GM12878 (cell line): ENCODE measurements around the gene CFAP65. TPM values are rescaled to one million over a fixed set of nuclear protein-coding genes. Genes with fewer than 3 reads are reported as not detected.

ENCODE experiments used
- ATAC-seq: fragments of 200-7000 bp; cut with Tn5 transposase; 3 replicates; pipeline ENCODE4 v1.9.1; 2020; ENCODE audit warnings: mild to moderate bottlenecking, moderate library complexity
- BruUV-seq: library from RNA; stranded (reverse); fragments of 400-500 nt; replicated peaks from 2 replicates; lab custom pipeline; 2021; lab: Mats Ljungman, UMichigan
- CTCF ChIA-PET: fragments of 300-600 bp; sonication (Branson Sonifier 250); formaldehyde crosslinking; extraction: SDS; loops from one replicate; lab custom pipeline; 2021; ENCODE audit warnings: inconsistent platforms; lab: Yijun Ruan, JAX
- POLR2A ChIA-PET: fragments of 350-600 bp; formaldehyde crosslinking; extraction: SDS; loops from one replicate; lab custom pipeline; 2021; ENCODE audit warnings: inconsistent platforms; lab: Charles Lee
- RAD21 ChIA-PET: fragments of 300-600 bp; sonication (Branson Sonifier 250); formaldehyde crosslinking; loops from one replicate; lab custom pipeline; 2023; ENCODE audit warnings: antibody characterized with exemption; ENCODE audit not compliant: unreplicated experiment; lab: Charles Lee
- SMC1A ChIA-PET: fragments of 300-600 bp; sonication (Branson Sonifier 250); formaldehyde crosslinking; loops from one replicate; lab custom pipeline; 2023; ENCODE audit not compliant: unreplicated experiment, uncharacterized antibody; lab: Charles Lee
- DNase-seq: peaks from one replicate; pipeline ENCODE4 v3.0.0-alpha.2; 2011; ENCODE audit warnings: low read depth, low spot score
- FAIRE-seq: peaks from 3 replicates; lab custom pipeline; 2011; peaks lifted over from hg19 to GRCh38; lab: Jason Lieb, UNC
- H2AFZ ChIP-seq: 2 replicates; pipeline ENCODE4 v1.6.0; 2011; ENCODE audit warnings: low read depth, low read length, control low read depth; ENCODE audit not compliant: control insufficient read depth
- H3K27ac ChIP-seq: 2 replicates; pipeline ENCODE4 v1.5.1; 2011; ENCODE audit warnings: control low read depth; ENCODE audit not compliant: control insufficient read depth, insufficient read depth
- H3K27me3 ChIP-seq, 2 experiments: replicated peaks in 1 of 2; 2 replicates each; pipeline versions ENCODE4 v1.6.0 to v1.6.1; 2011; ENCODE audit warnings: low read length in 1 of 2; ENCODE audit not compliant: control insufficient read depth in 2 of 2, insufficient read depth in 2 of 2
- H3K36me3 ChIP-seq, 2 experiments: 2 replicates each; pipeline ENCODE4 v1.5.1; 2011; ENCODE audit warnings: low read length in 1 of 2; ENCODE audit not compliant: control insufficient read depth in 2 of 2, insufficient read depth in 2 of 2
- H3K4me1 ChIP-seq: 2 replicates; pipeline ENCODE4 v1.6.1; 2011; ENCODE audit warnings: mild to moderate bottlenecking, low read length, moderate library complexity, mixed read lengths; ENCODE audit not compliant: control insufficient read depth, insufficient read depth
- H3K4me2 ChIP-seq: 2 replicates; pipeline ENCODE4 v1.6.0; 2011; ENCODE audit warnings: control low read depth; ENCODE audit not compliant: control insufficient read depth, insufficient read depth
- H3K4me3 ChIP-seq: fragments of 200-600 bp; sonication (generic); 2 replicates; pipeline ENCODE4 v1.5.1; 2016
- H3K79me2 ChIP-seq: 2 replicates; pipeline ENCODE4 v1.6.0; 2011; ENCODE audit warnings: low read length; ENCODE audit not compliant: control insufficient read depth, insufficient read depth
- H3K9ac ChIP-seq: 2 replicates; pipeline ENCODE4 v1.8.0; 2011; ENCODE audit warnings: low read length, control low read depth, mixed read lengths; ENCODE audit not compliant: control insufficient read depth, insufficient read depth
- H3K9me3 ChIP-seq: replicated peaks from 3 replicates; pipeline ENCODE4 v1.5.1; 2011; ENCODE audit warnings: mild to moderate bottlenecking, low read length; ENCODE audit not compliant: control insufficient read depth, insufficient read depth
- H4K20me1 ChIP-seq: 2 replicates; pipeline ENCODE4 v1.6.0; 2011; ENCODE audit not compliant: control insufficient read depth, insufficient read depth
- ATF7 ChIP-seq: fragments of 450-650 bp; IDR thresholded peaks from 2 replicates; pipeline ENCODE4 v1.6.1; 2016; ENCODE audit warnings: low read depth, mild to moderate bottlenecking
- BMI1 ChIP-seq: fragments of 450-650 bp; IDR thresholded peaks from 2 replicates; pipeline ENCODE4 v1.6.1; 2016; ENCODE audit warnings: mild to moderate bottlenecking, moderate library complexity, borderline replicate concordance
- BRCA1 ChIP-seq: IDR thresholded peaks from 2 replicates; pipeline ENCODE4 v1.6.1; 2011; ENCODE audit warnings: low read depth, low read length, improper control_type of control experiment
- CBFB ChIP-seq: IDR thresholded peaks from 2 replicates; pipeline ENCODE4 v1.6.1; 2016; ENCODE audit warnings: antibody characterized with exemption, low read depth
- CHD4 ChIP-seq: fragments of 200-600 bp; sonication (generic); IDR thresholded peaks from 2 replicates; pipeline ENCODE4 v1.6.1; 2016; ENCODE audit warnings: mild to moderate bottlenecking
- DPF2 ChIP-seq: fragments of 450-650 bp; IDR thresholded peaks from 2 replicates; pipeline ENCODE4 v1.6.1; 2017; ENCODE audit warnings: mild to moderate bottlenecking
- EZH2 ChIP-seq: IDR thresholded peaks from 2 replicates; pipeline ENCODE4 v1.6.1; 2012; ENCODE audit warnings: low read depth, mild to moderate bottlenecking, control low read depth, inconsistent platforms, low read length, borderline replicate concordance; ENCODE audit not compliant: control insufficient read depth
- FOXM1 ChIP-seq: IDR thresholded peaks from 2 replicates; pipeline ENCODE4 v1.6.1; 2012; ENCODE audit warnings: low read depth, mild to moderate bottlenecking, inconsistent platforms, low read length, moderate library complexity
- POLR2AphosphoS5 ChIP-seq: IDR thresholded peaks from 2 replicates; pipeline ENCODE4 v1.6.1; 2011; ENCODE audit warnings: mild to moderate bottlenecking, low read length, inconsistent platforms
- SMC3 ChIP-seq: IDR thresholded peaks from 2 replicates; pipeline ENCODE4 v1.6.1; 2011; ENCODE audit warnings: low read length, improper control_type of control experiment, borderline replicate concordance
- SP1 ChIP-seq: IDR thresholded peaks from one replicate; pipeline ENCODE4 v1.6.1; 2011; ENCODE audit warnings: low read depth, low read length
- SUZ12 ChIP-seq: fragments of 200-600 bp; sonication (generic); IDR thresholded peaks from one replicate; pipeline ENCODE4 v1.6.1; 2018; ENCODE audit warnings: antibody characterized with exemption, mild to moderate bottlenecking; ENCODE audit not compliant: unreplicated experiment
- TAF1 ChIP-seq: IDR thresholded peaks from 2 replicates; pipeline ENCODE4 v1.6.1; 2011; ENCODE audit warnings: mild to moderate bottlenecking, low read depth, low read length, borderline replicate concordance
- TARDBP ChIP-seq: IDR thresholded peaks from 2 replicates; pipeline ENCODE4 v1.6.1; 2016; ENCODE audit warnings: borderline replicate concordance
- ZNF207 ChIP-seq: fragments of 450-650 bp; IDR thresholded peaks from 2 replicates; pipeline ENCODE4 v1.6.1; 2014; ENCODE audit warnings: antibody characterized with exemption, mild to moderate bottlenecking, borderline replicate concordance
- ZSCAN29 ChIP-seq: fragments of 450-650 bp; IDR thresholded peaks from 2 replicates; pipeline ENCODE4 v1.6.1; 2017; ENCODE audit warnings: mild to moderate bottlenecking, moderate library complexity
- WGBS: methylation state at CpG from one replicate; pipeline ENCODE4 v1.1.6; 2016; ENCODE audit warnings: low lambda C conversion rate; ENCODE audit not compliant: insufficient replicate concordance, insufficient coverage; ENCODE audit errors: missing lambda C conversion rate; 5-methylcytosine and 5-hydroxymethylcytosine counted together
- in situ Hi-C: fragments of 300-500 bp; cut with MboI; formaldehyde crosslinking; loops from 9 replicates; pipeline ENCODE4 v1.14.3; 2018; ENCODE audit warnings: mixed read lengths
- intact Hi-C: fragments of 100-400 bp; cut with micrococcal nuclease; formaldehyde crosslinking; loops from one replicate; pipeline ENCODE4 v1.14.2; 2022; ENCODE audit not compliant: unreplicated experiment
- polyA plus RNA-seq, 11 experiments: library from polyadenylated mRNA; depleted of rRNA in 4 of 11; unstranded in 6 of 11; stranded (reverse) in 5 of 11; fragments of >200 nt; fragmentation: Nextera tagmentation in 4 of 11; fragmentation: Illumina TruSeq in 1 of 11; extraction: Ambion mirVana in 4 of 11; extraction: Trizol in 1 of 11; gene quantifications; 1 replicate in 1 of 11; 2 replicates in 10 of 11; pipeline versions ENCODE4 v1.2.1 to v1.2.3, GENCODE V29; 2011 to 2016; ENCODE audit warnings: inconsistent platforms in 2 of 11, missing spikeins in 2 of 11, low read depth in 1 of 11
- total RNA-seq, 4 experiments: library from RNA; depleted of rRNA in 3 of 4; stranded (reverse); fragments of >200 nt in 3 of 4; fragmentation: Illumina TruSeq in 1 of 4; extraction: Trizol in 1 of 4; gene quantifications; 2 replicates each; pipeline versions ENCODE4 v1.2.1 to v1.2.3, GENCODE V29; 2013 to 2021
- TF ChIP-seq, protein P1 (sequence below): fragments of 450-650 bp; IDR thresholded peaks from 2 replicates; pipeline ENCODE4 v1.6.1; 2017; ENCODE audit warnings: borderline replicate concordance
- TF ChIP-seq, protein P2 (sequence below): fragments of 450-650 bp; IDR thresholded peaks from 2 replicates; pipeline ENCODE4 v1.6.1; 2018; ENCODE audit warnings: mild to moderate bottlenecking, low read depth, moderate library complexity; ENCODE audit not compliant: partially characterized antibody

Gene CFAP65
- total and polyA plus RNA-seq, 10 of the 15 experiments (the other 5 are each of a cell fraction or from before 2014, with no cell fraction given), result not detected

DNA sequence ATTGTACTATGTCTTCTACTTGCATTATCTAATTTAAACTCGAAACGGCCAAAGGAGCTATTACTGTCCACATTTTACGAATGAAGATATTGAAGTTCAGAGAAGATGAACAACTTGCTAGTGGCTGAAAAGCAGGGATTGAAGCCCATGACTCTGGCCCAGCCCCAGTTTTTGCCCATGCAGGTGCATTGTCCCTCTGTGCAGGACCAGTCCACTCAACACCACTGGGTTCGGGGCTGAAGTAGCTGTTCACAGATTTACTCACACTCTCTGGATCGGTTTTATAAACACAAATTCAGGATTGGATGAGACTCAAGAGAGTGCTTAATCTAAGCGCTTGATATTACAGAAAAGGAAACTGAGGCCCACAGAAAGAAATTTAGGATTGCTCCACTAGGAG lies 20.8 kb upstream of the CFAP65 start (continued):
- TF ChIP-seq ATF7 (no peak), TARDBP (no peak), CHD4 (no peak), FOXM1 (no peak), TAF1 (no peak), ZNF207 (no peak), BRCA1 (no peak)
- TF ChIP-seq, protein P1, sequence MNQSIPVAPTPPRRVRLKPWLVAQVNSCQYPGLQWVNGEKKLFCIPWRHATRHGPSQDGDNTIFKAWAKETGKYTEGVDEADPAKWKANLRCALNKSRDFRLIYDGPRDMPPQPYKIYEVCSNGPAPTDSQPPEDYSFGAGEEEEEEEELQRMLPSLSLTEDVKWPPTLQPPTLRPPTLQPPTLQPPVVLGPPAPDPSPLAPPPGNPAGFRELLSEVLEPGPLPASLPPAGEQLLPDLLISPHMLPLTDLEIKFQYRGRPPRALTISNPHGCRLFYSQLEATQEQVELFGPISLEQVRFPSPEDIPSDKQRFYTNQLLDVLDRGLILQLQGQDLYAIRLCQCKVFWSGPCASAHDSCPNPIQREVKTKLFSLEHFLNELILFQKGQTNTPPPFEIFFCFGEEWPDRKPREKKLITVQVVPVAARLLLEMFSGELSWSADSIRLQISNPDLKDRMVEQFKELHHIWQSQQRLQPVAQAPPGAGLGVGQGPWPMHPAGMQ, result no peak

DNA sequence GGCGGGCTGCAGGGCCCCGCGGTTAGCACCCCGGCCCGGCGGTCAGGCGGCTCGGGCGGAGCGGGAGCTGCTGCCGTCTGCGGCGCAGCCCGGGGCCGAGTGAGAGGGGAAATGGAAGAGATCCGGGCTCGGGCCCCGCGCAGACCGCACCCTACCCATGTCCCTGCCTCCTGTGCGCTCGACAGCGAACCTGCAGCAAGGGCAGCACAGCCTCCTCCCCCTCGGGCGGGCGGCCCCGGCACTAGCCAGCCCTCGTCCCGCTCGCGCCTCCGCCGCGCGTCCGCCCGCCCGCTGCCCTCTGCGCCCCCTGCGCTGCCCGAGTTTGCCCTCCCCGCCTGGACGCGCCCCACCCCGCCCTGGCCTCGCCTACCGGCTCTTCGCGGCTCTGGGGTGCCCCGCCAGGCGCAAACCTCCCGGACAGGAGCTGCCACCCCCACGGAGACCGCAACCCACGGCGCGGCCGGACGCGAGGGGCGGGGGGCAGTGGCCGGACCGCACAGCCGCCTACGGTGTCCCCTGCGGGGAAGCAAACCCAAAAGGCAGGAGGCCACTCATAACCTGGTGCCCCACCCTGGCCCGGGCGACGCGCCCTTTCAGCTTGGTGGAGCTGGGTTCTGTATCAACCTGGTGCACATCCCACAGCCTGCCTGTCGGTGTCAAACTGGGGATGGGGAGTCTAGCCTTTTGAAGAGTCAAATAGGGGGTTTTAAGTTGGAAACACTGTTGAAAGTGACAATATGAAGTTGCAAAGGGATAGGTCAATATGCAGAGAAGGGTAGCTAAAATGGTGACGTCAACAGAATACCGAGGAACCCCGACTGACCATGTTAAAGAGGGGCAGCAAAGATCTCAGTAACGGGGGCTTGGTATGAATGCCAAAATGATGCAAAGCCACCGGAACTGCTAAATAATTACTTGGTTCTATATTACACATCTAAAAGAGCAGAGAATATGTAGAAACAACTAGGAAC lies 19.8 kb upstream of the CFAP65 start, which contains the start of gene IHH:
TSS of gene IHH (minus strand) at position 101 of the 971 bp plus-strand sequence. CDS start 454 bp downstream, outside the sequence.
- no peak for FAIRE-seq
- TF ChIP-seq ZSCAN29, result no peak
- no peak for TF ChIP-seq POLR2AphosphoS5
- 0 out of 2 replicates have a peak, but pooled peaks have one; percentile 23 for TF ChIP-seq EZH2
- TF ChIP-seq SUZ12, result peak; percentile 98
- no peak for TF ChIP-seq DPF2
- TF ChIP-seq BMI1, result no peak
- TF ChIP-seq, protein P2, sequence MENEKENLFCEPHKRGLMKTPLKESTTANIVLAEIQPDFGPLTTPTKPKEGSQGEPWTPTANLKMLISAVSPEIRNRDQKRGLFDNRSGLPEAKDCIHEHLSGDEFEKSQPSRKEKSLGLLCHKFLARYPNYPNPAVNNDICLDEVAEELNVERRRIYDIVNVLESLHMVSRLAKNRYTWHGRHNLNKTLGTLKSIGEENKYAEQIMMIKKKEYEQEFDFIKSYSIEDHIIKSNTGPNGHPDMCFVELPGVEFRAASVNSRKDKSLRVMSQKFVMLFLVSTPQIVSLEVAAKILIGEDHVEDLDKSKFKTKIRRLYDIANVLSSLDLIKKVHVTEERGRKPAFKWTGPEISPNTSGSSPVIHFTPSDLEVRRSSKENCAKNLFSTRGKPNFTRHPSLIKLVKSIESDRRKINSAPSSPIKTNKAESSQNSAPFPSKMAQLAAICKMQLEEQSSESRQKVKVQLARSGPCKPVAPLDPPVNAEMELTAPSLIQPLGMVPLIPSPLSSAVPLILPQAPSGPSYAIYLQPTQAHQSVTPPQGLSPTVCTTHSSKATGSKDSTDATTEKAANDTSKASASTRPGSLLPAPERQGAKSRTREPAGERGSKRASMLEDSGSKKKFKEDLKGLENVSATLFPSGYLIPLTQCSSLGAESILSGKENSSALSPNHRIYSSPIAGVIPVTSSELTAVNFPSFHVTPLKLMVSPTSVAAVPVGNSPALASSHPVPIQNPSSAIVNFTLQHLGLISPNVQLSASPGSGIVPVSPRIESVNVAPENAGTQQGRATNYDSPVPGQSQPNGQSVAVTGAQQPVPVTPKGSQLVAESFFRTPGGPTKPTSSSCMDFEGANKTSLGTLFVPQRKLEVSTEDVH, result no peak
- TF ChIP-seq SMC3, result no peak
- TF ChIP-seq CBFB, result no peak
- no peak for TF ChIP-seq SP1

More for the DNA sequence above, 19.8 kb upstream of the CFAP65 start, which contains the start of gene IHH:
- H3K4me2 ChIP-seq, result no peak within 1 kb of the TSS
- H3K9ac ChIP-seq, result no peak within 1 kb of the TSS
- no peaks in the 10 kb centered on the region for H4K20me1 ChIP-seq
- peaks cover 23 to 26% of the 10 kb centered on the region in 2 experiments for H3K27me3 ChIP-seq
- no peaks in the 10 kb centered on the region for H3K9me3 ChIP-seq
- no peaks in the 10 kb centered on the region for H3K79me2 ChIP-seq
- ATAC-seq, result no peak
- in situ Hi-C loops (loop anchor here (5.0 kb wide), 1 partner anchor 56 kb away; no protein-coding TSS in a partner anchor), intact Hi-C loops (loop anchor here (5.0 kb wide), 1 partner anchor 41 kb away; no protein-coding TSS in a partner anchor)
- H3K4me3 ChIP-seq, result no peak within 1 kb of the TSS
- no TSS peak for BruUV-seq
- H3K36me3 ChIP-seq, result no peaks in the 10 kb centered on the region
- no peaks in the 10 kb centered on the region for H3K4me1 ChIP-seq
- no peak within 1 kb of the TSS for H3K27ac ChIP-seq
- RAD21 ChIA-PET, result interaction anchor here (1.0 to 2.3 kb wide), 2 partner anchors 11 to 94 kb away, joined by 3 to 6 read pairs; no protein-coding TSS in a partner anchor
- no peak for DNase-seq
- whole genome bisulfite sequencing, result 4% methylated on average over 58 of the region's 76 CpGs
- CTCF ChIA-PET, result interaction anchor here (0.9 to 3.3 kb wide), 5 partner anchors 12 to 60 kb away, joined by 3 to 30 read pairs (median 7); no protein-coding TSS in a partner anchor
- SMC1A ChIA-PET, result interaction anchor here (1.2 to 3.7 kb wide), 3 partner anchors 59 to 94 kb away, joined by 3 to 14 read pairs (median 4); no protein-coding TSS in a partner anchor
- H2AFZ ChIP-seq, result no peak within 1 kb of the TSS
- POLR2A ChIA-PET, result no interaction called here
